Thyroid gland (tissue), 4 donors: ENCODE data around the gene DPP6.

Experiments used
- CTCF ChIP-seq, 6 experiments: fragments of 200-600 bp in 3 of 6; fragments of 450-650 bp in 3 of 6; sonication (generic) in 3 of 6; IDR thresholded peaks; one replicate each; pipeline ENCODE4 v1.5.1; 2016 to 2019; ENCODE audit warnings: antibody characterized with exemption in 6 of 6, mild to moderate bottlenecking in 2 of 6, inconsistent platforms in 1 of 6, moderate library complexity in 1 of 6
- POLR2A ChIP-seq, 2 donors: fragments of 450-650 bp; IDR thresholded peaks; one replicate each; pipeline ENCODE4 v1.6.1; 2017; ENCODE audit warnings: antibody characterized with exemption in 2 of 2, mild to moderate bottlenecking in 2 of 2, moderate library complexity in 1 of 2

GRCh38 chr7:154693661-154694060 is 641.5 kb downstream of the DPP6 start:
- no peak for TF ChIP-seq CTCF (IDR thresholded peaks at IDR 0.05)
- TF ChIP-seq POLR2A (IDR thresholded peaks at IDR 0.05), result no peak
